OCI-LY7 (cell line): ENCODE data around the gene MED15. TPM values are rescaled to one million over a fixed set of nuclear protein-coding genes. Genes with fewer than 3 reads are reported as not detected.

ENCODE experiments used
- BruUV-seq: library from RNA; stranded (reverse); fragments of 400-500 nt; replicated peaks from 2 replicates; lab custom pipeline; 2021; lab: Mats Ljungman, UMichigan
- CTCF ChIA-PET: fragments of 300-600 bp; sonication (Branson Sonifier 250); formaldehyde crosslinking; loops from one replicate; lab custom pipeline; 2022; ENCODE audit warnings: antibody characterized with exemption; ENCODE audit not compliant: unreplicated experiment; lab: Charles Lee
- POLR2A ChIA-PET: fragments of 300-600 bp; sonication (Branson Sonifier 250); formaldehyde crosslinking; loops from one replicate; lab custom pipeline; 2022; ENCODE audit warnings: antibody characterized with exemption; lab: Charles Lee
- DNase-seq: peaks from one replicate; pipeline ENCODE4 v3.0.0-alpha.2; 2015; ENCODE audit warnings: low spot score
- H2AFZ ChIP-seq: fragments of 200-600 bp; sonication (generic), shearing (Covaris generic); 2 replicates; pipeline ENCODE4 v1.6.1; 2014; ENCODE audit warnings: mild to moderate bottlenecking, antibody characterized with exemption, low read length, moderate library complexity
- H3K27ac ChIP-seq: fragments of 200-600 bp; sonication (generic); 2 replicates; pipeline ENCODE4 v1.5.1; 2014; ENCODE audit warnings: mixed run types, low read depth, mild to moderate bottlenecking, moderate library complexity, low read length, inconsistent platforms; ENCODE audit not compliant: poor library complexity, severe bottlenecking
- H3K36me3 ChIP-seq: fragments of 200-600 bp; sonication (generic); 2 replicates; pipeline ENCODE4 v1.6.1; 2014; ENCODE audit warnings: mild to moderate bottlenecking, antibody characterized with exemption, low read length, moderate library complexity, mixed read lengths; ENCODE audit not compliant: insufficient read depth
- H3K4me1 ChIP-seq: fragments of 200-600 bp; sonication (generic); 2 replicates; pipeline ENCODE4 v1.5.1; 2014; ENCODE audit warnings: mild to moderate bottlenecking, low read length; ENCODE audit not compliant: insufficient read depth, poor library complexity, severe bottlenecking
- H3K4me2 ChIP-seq: fragments of 200-600 bp; sonication (generic); 2 replicates; pipeline ENCODE4 v1.6.1; 2014; ENCODE audit warnings: mild to moderate bottlenecking, low read length
- H3K4me3 ChIP-seq: fragments of 200-600 bp; sonication (generic); 2 replicates; pipeline ENCODE4 v1.5.1; 2014; ENCODE audit warnings: mild to moderate bottlenecking, low read depth, low read length; ENCODE audit not compliant: poor library complexity, severe bottlenecking
- H3K79me2 ChIP-seq: fragments of 200-600 bp; sonication (generic); 2 replicates; pipeline ENCODE4 v1.6.1; 2016; ENCODE audit warnings: low read depth, mild to moderate bottlenecking, low read length, moderate library complexity, mixed read lengths; ENCODE audit not compliant: insufficient read depth
- H3K9me2 ChIP-seq: fragments of 200-600 bp; sonication (generic); 2 replicates; pipeline ENCODE4 v1.6.1; 2016; ENCODE audit warnings: mild to moderate bottlenecking, low read length, mixed read lengths; ENCODE audit not compliant: insufficient read depth
- H3K9me3 ChIP-seq: fragments of 200-600 bp; sonication (generic); 2 replicates; pipeline ENCODE4 v1.6.1; 2014; ENCODE audit warnings: mild to moderate bottlenecking, mixed run types, low read length, mixed read lengths
- H4K20me1 ChIP-seq: fragments of 200-600 bp; sonication (generic); 2 replicates; pipeline ENCODE4 v1.6.1; 2014; ENCODE audit warnings: mild to moderate bottlenecking, antibody characterized with exemption, low read length, moderate library complexity, mixed read lengths; ENCODE audit not compliant: insufficient read depth
- EZH2phosphoT487 ChIP-seq: fragments of 200-600 bp; sonication (generic); IDR thresholded peaks from 2 replicates; pipeline ENCODE4 v1.6.1; 2018; ENCODE audit warnings: low read depth, borderline replicate concordance, mild to moderate bottlenecking, mixed run types, antibody characterized with exemption, low read length, moderate library complexity, mixed read lengths
- intact Hi-C: fragments of 100-400 bp; cut with micrococcal nuclease; formaldehyde crosslinking; loops from one replicate; pipeline ENCODE4 v1.10.0; 2022; ENCODE audit not compliant: unreplicated experiment
- total RNA-seq, 2 experiments: library from RNA; depleted of rRNA in 1 of 2; stranded (reverse); fragments of >200 nt in 1 of 2; shearing (Covaris generic) in 1 of 2; gene quantifications; 2 replicates each; pipeline ENCODE4 v1.2.3, GENCODE V29; 2014 to 2022
- TF ChIP-seq, protein P1 (sequence below): fragments of 200-600 bp; sonication (generic); conservative IDR thresholded peaks from 2 replicates; pipeline ENCODE4 v1.5.1; 2014; ENCODE audit warnings: mild to moderate bottlenecking, antibody characterized with exemption, low read length, moderate library complexity, mixed read lengths

MED15 gene
- total RNA-seq, 2 experiments from 2014 or later, result 28.7 to 79.2 TPM

DNA sequence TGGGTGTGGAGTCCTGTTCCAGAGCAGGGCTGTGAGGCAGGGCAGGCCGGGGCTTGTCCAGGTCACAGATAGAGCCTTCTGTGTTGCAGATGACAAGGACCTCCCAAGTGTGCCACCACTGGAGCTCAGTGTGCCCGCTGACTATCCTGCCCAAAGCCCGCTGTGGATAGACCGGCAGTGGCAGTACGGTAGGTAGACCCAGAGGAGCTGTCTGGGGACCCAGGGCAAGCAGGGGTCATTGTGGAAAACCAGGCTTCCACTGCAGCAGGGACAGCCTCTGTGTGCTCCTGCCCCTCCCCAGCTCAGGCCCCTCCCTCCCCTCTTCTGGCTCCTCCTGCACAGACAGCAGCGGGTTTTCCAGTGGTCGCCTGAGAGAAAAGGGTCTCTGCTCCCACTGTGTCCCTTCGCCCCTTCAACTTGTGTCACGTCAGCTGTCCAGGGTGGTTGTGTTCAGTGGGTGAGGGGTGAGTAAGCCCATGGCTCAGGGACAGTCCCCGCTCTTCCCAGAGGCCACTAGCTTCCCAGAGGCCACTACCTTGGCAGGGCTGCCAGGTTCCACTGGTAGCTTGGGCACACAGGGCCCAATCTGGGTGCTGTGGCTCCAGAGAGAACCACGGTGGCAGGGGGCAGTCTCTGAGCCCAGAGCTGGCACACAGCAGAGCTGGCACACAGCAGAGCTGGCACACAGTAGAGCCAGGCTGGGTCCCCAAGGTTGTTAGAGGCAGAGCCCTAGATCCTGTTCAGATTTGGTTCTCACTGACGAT lies 78.4 kb downstream of the MED15 start:
- Histone ChIP-seq H3K4me1 (no peaks in the 10 kb centered on the region), H4K20me1 (no peaks in the 10 kb centered on the region), H3K9me3 (no peaks in the 10 kb centered on the region), H3K4me2 (no peak overlapping the region), H3K36me3 (peaks cover 42% of the 10 kb centered on the region; the same call in 1 of the 2 replicates), H2AFZ (no peak overlapping the region), H3K9me2 (no peaks in the 10 kb centered on the region), H3K4me3 (no peak overlapping the region), H3K27ac (no peak overlapping the region), H3K79me2 (no peaks in the 10 kb centered on the region)
- DNase-seq, result no peak
- TF ChIP-seq, protein P1, sequence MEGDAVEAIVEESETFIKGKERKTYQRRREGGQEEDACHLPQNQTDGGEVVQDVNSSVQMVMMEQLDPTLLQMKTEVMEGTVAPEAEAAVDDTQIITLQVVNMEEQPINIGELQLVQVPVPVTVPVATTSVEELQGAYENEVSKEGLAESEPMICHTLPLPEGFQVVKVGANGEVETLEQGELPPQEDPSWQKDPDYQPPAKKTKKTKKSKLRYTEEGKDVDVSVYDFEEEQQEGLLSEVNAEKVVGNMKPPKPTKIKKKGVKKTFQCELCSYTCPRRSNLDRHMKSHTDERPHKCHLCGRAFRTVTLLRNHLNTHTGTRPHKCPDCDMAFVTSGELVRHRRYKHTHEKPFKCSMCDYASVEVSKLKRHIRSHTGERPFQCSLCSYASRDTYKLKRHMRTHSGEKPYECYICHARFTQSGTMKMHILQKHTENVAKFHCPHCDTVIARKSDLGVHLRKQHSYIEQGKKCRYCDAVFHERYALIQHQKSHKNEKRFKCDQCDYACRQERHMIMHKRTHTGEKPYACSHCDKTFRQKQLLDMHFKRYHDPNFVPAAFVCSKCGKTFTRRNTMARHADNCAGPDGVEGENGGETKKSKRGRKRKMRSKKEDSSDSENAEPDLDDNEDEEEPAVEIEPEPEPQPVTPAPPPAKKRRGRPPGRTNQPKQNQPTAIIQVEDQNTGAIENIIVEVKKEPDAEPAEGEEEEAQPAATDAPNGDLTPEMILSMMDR, result no peak
- TF ChIP-seq EZH2phosphoT487, result no peak
- intact Hi-C loops, result no loop called here
- no TSS peak for BruUV-seq
- ChIA-PET CTCF (no interaction called here), POLR2A (interaction anchor here (0.5 kb wide), 1 partner anchor 249 kb away, joined by 6 read pairs; no protein-coding TSS in a partner anchor)

DNA sequence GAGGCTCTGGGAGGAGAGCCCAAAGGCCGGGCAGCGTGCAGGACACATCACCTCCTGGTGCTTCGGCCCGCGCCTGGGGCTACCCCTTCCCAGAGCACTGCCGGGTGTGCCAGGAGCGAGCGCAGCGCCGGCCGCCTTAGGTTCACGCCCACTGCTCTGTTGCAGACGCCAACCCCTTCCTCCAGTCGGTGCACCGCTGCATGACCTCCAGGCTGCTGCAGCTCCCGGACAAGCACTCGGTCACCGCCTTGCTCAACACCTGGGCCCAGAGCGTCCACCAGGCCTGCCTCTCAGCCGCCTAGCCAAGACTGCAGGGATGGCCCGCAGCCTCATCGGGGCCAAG lies 79.0 kb downstream of the MED15 start:
- Histone ChIP-seq H3K4me2 (no peak overlapping the region), H3K27ac (no peak overlapping the region), H2AFZ (no peak overlapping the region), H3K79me2 (no peaks in the 10 kb centered on the region), H3K4me1 (no peaks in the 10 kb centered on the region), H4K20me1 (no peaks in the 10 kb centered on the region), H3K9me2 (no peaks in the 10 kb centered on the region), H3K4me3 (no peak overlapping the region), H3K9me3 (no peaks in the 10 kb centered on the region), H3K36me3 (peaks cover 42% of the 10 kb centered on the region; the same call in 1 of the 2 replicates)
- CTCF ChIA-PET, result no interaction called here
- TF ChIP-seq, protein P1, result no peak
- no peak for TF ChIP-seq EZH2phosphoT487
- no peak for DNase-seq
- intact Hi-C loops, result no loop called here
- no TSS peak for BruUV-seq
- POLR2A ChIA-PET, result no interaction called here
